Fibroblast of peridontal ligament (primary cell): Measurements from ENCODE around the gene OTUD7B.
A peak's percentile ranks its signal among the peaks of the same experiment; 100 is the strongest.
"Not testable (repeated sequence)": the region's sequence is repeated elsewhere in the genome, so short reads cannot be mapped to it uniquely, and the experiment has no call there.

Experiments
- DNase-seq: peaks from one replicate; pipeline ENCODE4 v3.0.0-alpha.2; 2010; ENCODE audit errors: extremely low read depth

The OTUD7B gene

GRCh38 chr1:150002217-150002616 lies 8.3 kb downstream of the OTUD7B start:
- DNase-seq = no peak

- peak; percentile 28 for DNase-seq
These were observed 9.1 kb downstream of the OTUD7B start for GRCh38 chr1:150001415-150001814.

GRCh38 chr1:149997585-149998262 lies 12.8 kb downstream of the OTUD7B start:
- no peak for DNase-seq

- DNase-seq = no peak
These were observed 14.6 kb downstream of the OTUD7B start for GRCh38 chr1:149995927-149996326.

- no peak for DNase-seq
These were observed 16.8 kb downstream of the OTUD7B start for GRCh38 chr1:149993764-149994163.

- DNase-seq = no peak
These were observed 17.3 kb downstream of the OTUD7B start for GRCh38 chr1:149993181-149993580.

GRCh38 chr1:149987297-149987595 lies 23.3 kb downstream of the OTUD7B start:
- no peak for DNase-seq

- peak; percentile 93 for DNase-seq
These were observed 23.8 kb downstream of the OTUD7B start for GRCh38 chr1:149986486-149987296.

GRCh38 chr1:149979972-149980540 lies 30.5 kb downstream of the OTUD7B start:
- no peak for DNase-seq

GRCh38 chr1:149979245-149979971 lies 31.1 kb downstream of the OTUD7B start:
- no peak for DNase-seq

- no peak for DNase-seq
These were observed 31.9 kb downstream of the OTUD7B start for GRCh38 chr1:149978547-149979023.

- DNase-seq = no peak
These were observed 33.2 kb downstream of the OTUD7B start for GRCh38 chr1:149977345-149977744.

GRCh38 chr1:149972547-149972946 lies 38.0 kb downstream of the OTUD7B start:
- DNase-seq = no peak

- DNase-seq = no peak
These were observed 42.9 kb downstream of the OTUD7B start for GRCh38 chr1:149967646-149968045.

GRCh38 chr1:149967041-149967440 lies 43.5 kb downstream of the OTUD7B start:
- no peak for DNase-seq

GRCh38 chr1:149966405-149966804 lies 44.1 kb downstream of the OTUD7B start:
- DNase-seq = peak; percentile 20

- no peak for DNase-seq
These were observed 45.1 kb downstream of the OTUD7B start for GRCh38 chr1:149965440-149965839.

GRCh38 chr1:149963358-149963757 lies 47.2 kb downstream of the OTUD7B start:
- DNase-seq = peak; percentile 21

GRCh38 chr1:149962736-149963135 lies 47.8 kb downstream of the OTUD7B start:
- no peak for DNase-seq

GRCh38 chr1:149962039-149962647 lies 48.4 kb downstream of the OTUD7B start:
- DNase-seq = peak; percentile 90

GRCh38 chr1:149957548-149957947 lies 53.0 kb downstream of the OTUD7B start:
- DNase-seq = not testable (repeated sequence)

- DNase-seq = no peak
These were observed 60.6 kb downstream of the OTUD7B start for GRCh38 chr1:149949911-149950310.
